H9 (cell line): ENCODE data around the gene KCNMA1. TPM values are rescaled to one million over a fixed set of nuclear protein-coding genes. Genes with fewer than 3 reads are reported as not detected.

Experiments used
- DNase-seq: peaks from one replicate; pipeline ENCODE4 v3.0.0-alpha.2; 2017
- H2AFZ ChIP-seq: one replicate; pipeline ENCODE4 v1.6.1; 2013; ENCODE audit warnings: mild to moderate bottlenecking, low read length, control low read depth, moderate library complexity
- H2AK5ac ChIP-seq: 2 replicates; pipeline ENCODE4 v1.6.1; 2013; ENCODE audit warnings: low read length, control low read depth, mixed read lengths; ENCODE audit not compliant: insufficient read length
- H2BK120ac ChIP-seq: one replicate; pipeline ENCODE4 v1.6.1; 2013; ENCODE audit warnings: low read depth, mild to moderate bottlenecking, low read length, control low read depth, inconsistent platforms; ENCODE audit not compliant: poor library complexity, severe bottlenecking
- H2BK12ac ChIP-seq: 2 replicates; pipeline ENCODE4 v1.6.1; 2013; ENCODE audit warnings: low read length, control low read depth, mixed read lengths, low read depth; ENCODE audit not compliant: insufficient read length
- H2BK15ac ChIP-seq: 2 replicates; pipeline ENCODE4 v1.6.1; 2013; ENCODE audit warnings: low read depth, low read length, control low read depth
- H2BK20ac ChIP-seq: one replicate; pipeline ENCODE4 v1.6.1; 2013; ENCODE audit warnings: low read depth, mild to moderate bottlenecking, low read length, control low read depth, inconsistent platforms; ENCODE audit not compliant: poor library complexity, severe bottlenecking
- H2BK5ac ChIP-seq: 2 replicates; pipeline ENCODE4 v1.6.1; 2013; ENCODE audit warnings: low read length, control low read depth, mixed read lengths; ENCODE audit not compliant: insufficient read length
- H3K14ac ChIP-seq: 2 replicates; pipeline ENCODE4 v1.6.1; 2013; ENCODE audit warnings: low read length, control low read depth; ENCODE audit not compliant: insufficient read depth
- H3K18ac ChIP-seq: 2 replicates; pipeline ENCODE4 v1.6.1; 2013; ENCODE audit warnings: low read depth, mild to moderate bottlenecking, mixed read lengths, low read length, control low read depth; ENCODE audit not compliant: insufficient read length
- H3K23ac ChIP-seq: 2 replicates; pipeline ENCODE4 v1.6.1; 2013; ENCODE audit warnings: low read length, control low read depth, mixed read lengths, low read depth; ENCODE audit not compliant: insufficient read length
- H3K23me2 ChIP-seq: 2 replicates; pipeline ENCODE4 v1.6.1; 2013; ENCODE audit warnings: low read depth, mild to moderate bottlenecking, mixed read lengths, low read length, control low read depth; ENCODE audit not compliant: insufficient read length, poor library complexity, severe bottlenecking
- H3K27ac ChIP-seq: 2 replicates; pipeline ENCODE4 v1.5.1; 2013; ENCODE audit warnings: low read length, control low read depth, mixed read lengths, low read depth; ENCODE audit not compliant: insufficient read length
- H3K27me3 ChIP-seq: 2 replicates; pipeline ENCODE4 v1.6.1; 2013; ENCODE audit warnings: low read length, control low read depth, inconsistent platforms; ENCODE audit not compliant: insufficient read depth
- H3K4ac ChIP-seq: 2 replicates; pipeline ENCODE4 v1.6.1; 2013; ENCODE audit warnings: low read depth, mild to moderate bottlenecking, control low read depth, inconsistent platforms, low read length, moderate library complexity
- H3K4me1 ChIP-seq: 2 replicates; pipeline ENCODE4 v1.6.1; 2013; ENCODE audit warnings: low read length, control low read depth, inconsistent platforms; ENCODE audit not compliant: insufficient read depth
- H3K4me2 ChIP-seq: 2 replicates; pipeline ENCODE4 v1.6.1; 2013; ENCODE audit warnings: low read length, control low read depth, mixed read lengths; ENCODE audit not compliant: insufficient read length, insufficient read depth
- H3K56ac ChIP-seq: 2 replicates; pipeline ENCODE4 v1.6.1; 2013; ENCODE audit warnings: low read depth, mild to moderate bottlenecking, mixed read lengths, low read length, control low read depth; ENCODE audit not compliant: insufficient read length
- H3K79me1 ChIP-seq: 2 replicates; pipeline ENCODE4 v1.6.1; 2013; ENCODE audit warnings: low read depth, mild to moderate bottlenecking, moderate library complexity, low read length, control low read depth, inconsistent platforms; ENCODE audit not compliant: insufficient read depth, poor library complexity, severe bottlenecking
- H3K79me2 ChIP-seq: 2 replicates; pipeline ENCODE4 v1.6.1; 2013; ENCODE audit warnings: low read length, control low read depth, inconsistent platforms; ENCODE audit not compliant: insufficient read depth
- H3K9ac ChIP-seq: 2 replicates; pipeline ENCODE4 v1.6.1; 2013; ENCODE audit warnings: low read length, control low read depth, mixed read lengths; ENCODE audit not compliant: insufficient read length; ENCODE audit errors: extremely low read depth
- H3K9me3 ChIP-seq: one replicate; pipeline ENCODE4 v1.6.1; 2013; ENCODE audit warnings: low read depth, low read length, inconsistent platforms; ENCODE audit not compliant: control insufficient read depth
- H3T11ph ChIP-seq: one replicate; pipeline ENCODE4 v1.6.1; 2013; ENCODE audit warnings: mild to moderate bottlenecking, low read length, control low read depth, inconsistent platforms
- H4K20me1 ChIP-seq: one replicate; pipeline ENCODE4 v1.6.1; 2013; ENCODE audit not compliant: control insufficient read depth, insufficient read length, insufficient read depth
- H4K5ac ChIP-seq: 2 replicates; pipeline ENCODE4 v1.6.1; 2013; ENCODE audit warnings: low read depth, mild to moderate bottlenecking, mixed read lengths, low read length, control low read depth; ENCODE audit not compliant: insufficient read length
- H4K8ac ChIP-seq: replicated peaks from 2 replicates; pipeline ENCODE4 v1.6.1; 2013; ENCODE audit warnings: low read length, control low read depth, mixed read lengths, low read depth; ENCODE audit not compliant: insufficient read length
- H4K91ac ChIP-seq: 2 replicates; pipeline ENCODE4 v1.6.1; 2013; ENCODE audit warnings: low read depth, mild to moderate bottlenecking, moderate library complexity, mixed read lengths, low read length, control low read depth; ENCODE audit not compliant: insufficient read length
- H3K27ac Mint-ChIP-seq, 3 experiments: 2 replicates in 2 of 3; 3 replicates in 1 of 3; pipeline ENCODE4 v1.8.0; 2020 to 2021; ENCODE audit warnings: mixed read lengths in 3 of 3, mild to moderate bottlenecking in 1 of 3, moderate library complexity in 1 of 3
- H3K27me3 Mint-ChIP-seq: 2 replicates; pipeline ENCODE4 v1.8.0; 2021; ENCODE audit warnings: low read depth, mild to moderate bottlenecking, moderate library complexity, mixed read lengths
- H3K36me3 Mint-ChIP-seq, 3 experiments: 2 replicates in 2 of 3; 3 replicates in 1 of 3; pipeline ENCODE4 v1.8.0; 2020 to 2021; ENCODE audit warnings: low read depth in 3 of 3, mixed read lengths in 3 of 3; ENCODE audit not compliant: insufficient read depth in 1 of 3
- H3K4me1 Mint-ChIP-seq, 2 experiments: 2 replicates each; pipeline ENCODE4 v1.8.0; 2020; ENCODE audit warnings: mixed read lengths in 2 of 2
- H3K4me3 Mint-ChIP-seq, 2 experiments: 2 replicates in 1 of 2; 3 replicates in 1 of 2; pipeline ENCODE4 v1.8.0; 2020 to 2021; ENCODE audit warnings: mild to moderate bottlenecking in 2 of 2, mixed read lengths in 2 of 2, moderate library complexity in 1 of 2
- H3K9me3 Mint-ChIP-seq, 2 experiments: 2 replicates in 1 of 2; 3 replicates in 1 of 2; pipeline ENCODE4 v1.8.0; 2020; ENCODE audit warnings: mild to moderate bottlenecking in 2 of 2, mixed read lengths in 2 of 2, moderate library complexity in 1 of 2
- WGBS: extraction: QIAGEN DNeasy Blood & Tissue Kit; methylation state at CpG from one replicate; pipeline ENCODE4 v1.1.7; 2013; ENCODE audit warnings: missing lambda C conversion rate, low lambda C conversion rate, mixed read lengths; ENCODE audit not compliant: insufficient read length; ENCODE audit errors: extremely low coverage; 5-methylcytosine and 5-hydroxymethylcytosine counted together
- total RNA-seq: library from RNA; stranded (reverse); gene quantifications from 2 replicates; pipeline ENCODE4 v1.2.1, GENCODE V29; 2021
- TF ChIP-seq, protein P1 (sequence below): fragments of 200-600 bp; sonication (generic); conservative IDR thresholded peaks from 3 replicates; pipeline ENCODE4 v1.8.0; 2021; ENCODE audit warnings: antibody characterized with exemption, mild to moderate bottlenecking

KCNMA1 gene
- total RNA-seq, 1 experiment from 2014 or later = 2.0 TPM

DNA sequence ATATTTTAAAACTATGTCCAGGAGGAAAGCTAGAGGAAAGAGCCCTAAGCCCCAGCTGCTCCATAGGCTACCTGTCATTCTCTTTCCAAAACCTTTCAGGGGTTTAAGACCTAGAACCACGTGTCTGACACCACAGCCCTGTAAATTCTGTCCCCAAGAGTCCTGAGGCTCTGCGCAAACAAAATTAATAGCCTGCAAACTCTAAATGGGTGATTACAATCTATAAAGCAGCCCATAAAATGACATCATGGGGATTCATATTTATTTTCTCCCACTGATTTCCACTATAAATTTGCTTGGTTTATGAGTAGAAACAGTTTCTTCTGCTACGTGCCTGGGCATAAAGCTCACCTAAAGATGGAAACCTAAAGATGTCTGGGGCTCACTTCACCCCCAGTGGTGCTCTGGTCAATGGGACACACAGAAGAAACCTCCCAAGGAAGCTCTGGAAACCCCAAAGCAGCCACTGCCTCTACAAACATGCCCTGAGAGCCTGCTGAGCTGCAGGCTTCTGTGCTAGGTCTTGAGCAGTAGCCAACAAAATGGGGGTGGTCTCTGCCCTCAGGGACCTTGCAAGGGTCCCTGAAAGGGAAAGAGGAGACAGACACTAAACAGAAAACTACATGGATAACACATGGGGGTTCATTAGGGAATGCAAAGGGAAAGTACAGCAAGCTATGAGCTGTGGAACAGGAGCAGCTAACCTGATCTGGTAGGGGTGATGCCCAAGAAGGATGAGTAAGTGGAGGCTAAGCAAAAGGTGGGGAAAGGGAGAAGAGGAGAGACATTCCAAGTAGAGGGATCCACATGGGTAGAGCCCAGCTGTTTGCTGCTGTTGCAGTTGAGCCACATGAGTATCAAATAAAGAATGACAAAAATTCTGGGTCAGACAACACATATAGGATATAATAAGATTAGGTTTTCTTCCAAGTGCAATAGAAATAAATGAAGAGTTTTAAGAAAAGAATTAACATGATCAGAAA is 331.7 kb downstream of the KCNMA1 start:
- no peaks in the 10 kb centered on the region for H3K79me1 ChIP-seq
- no peaks in the 10 kb centered on the region for H3K36me3 Mint-ChIP-seq
- no peak overlapping the region for H3K56ac ChIP-seq
- H4K91ac ChIP-seq = no peak overlapping the region
- H3K23me2 ChIP-seq = no peaks in the 10 kb centered on the region
- TF ChIP-seq, protein P1, sequence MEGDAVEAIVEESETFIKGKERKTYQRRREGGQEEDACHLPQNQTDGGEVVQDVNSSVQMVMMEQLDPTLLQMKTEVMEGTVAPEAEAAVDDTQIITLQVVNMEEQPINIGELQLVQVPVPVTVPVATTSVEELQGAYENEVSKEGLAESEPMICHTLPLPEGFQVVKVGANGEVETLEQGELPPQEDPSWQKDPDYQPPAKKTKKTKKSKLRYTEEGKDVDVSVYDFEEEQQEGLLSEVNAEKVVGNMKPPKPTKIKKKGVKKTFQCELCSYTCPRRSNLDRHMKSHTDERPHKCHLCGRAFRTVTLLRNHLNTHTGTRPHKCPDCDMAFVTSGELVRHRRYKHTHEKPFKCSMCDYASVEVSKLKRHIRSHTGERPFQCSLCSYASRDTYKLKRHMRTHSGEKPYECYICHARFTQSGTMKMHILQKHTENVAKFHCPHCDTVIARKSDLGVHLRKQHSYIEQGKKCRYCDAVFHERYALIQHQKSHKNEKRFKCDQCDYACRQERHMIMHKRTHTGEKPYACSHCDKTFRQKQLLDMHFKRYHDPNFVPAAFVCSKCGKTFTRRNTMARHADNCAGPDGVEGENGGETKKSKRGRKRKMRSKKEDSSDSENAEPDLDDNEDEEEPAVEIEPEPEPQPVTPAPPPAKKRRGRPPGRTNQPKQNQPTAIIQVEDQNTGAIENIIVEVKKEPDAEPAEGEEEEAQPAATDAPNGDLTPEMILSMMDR = no peak
- H2BK15ac ChIP-seq = no peak overlapping the region
- no peaks in the 10 kb centered on the region for H3K9me3 Mint-ChIP-seq
- no peak overlapping the region for H3K14ac ChIP-seq
- no peak overlapping the region for H3K4me2 ChIP-seq
- H2BK12ac ChIP-seq = no peak overlapping the region
- no peak overlapping the region for H3K4ac ChIP-seq
- no peak overlapping the region for H3K9ac ChIP-seq
- no peak overlapping the region for H2BK120ac ChIP-seq
- no peak overlapping the region for H3K18ac ChIP-seq
- H3K23ac ChIP-seq = no peak overlapping the region
- no peaks in the 10 kb centered on the region for H3K4me1 ChIP-seq
- no peak overlapping the region for H2BK5ac ChIP-seq
- WGBS = no CpG with 5 or more reads among the region's 3 CpGs
- no peaks in the 10 kb centered on the region; the same call in 1 of the 2 replicates for H3K79me2 ChIP-seq
- no peak overlapping the region for H3K4me3 Mint-ChIP-seq
- H2AK5ac ChIP-seq = no peak overlapping the region
- H3K9me3 ChIP-seq = no peaks in the 10 kb centered on the region
- H3K27me3 Mint-ChIP-seq = peaks cover 2% of the 10 kb centered on the region
- H2AFZ ChIP-seq = no peak overlapping the region
- no peaks in the 10 kb centered on the region for H4K20me1 ChIP-seq
- no peaks in the 10 kb centered on the region for H3K27me3 ChIP-seq
- H4K8ac ChIP-seq = no peak overlapping the region
- 0 out of 4 replicates have a peak, but pooled peaks cover 0 to 3% of the 10 kb centered on the region in 2 experiments for H3K4me1 Mint-ChIP-seq
- no peak overlapping the region for H4K5ac ChIP-seq
- no peak overlapping the region for H3K27ac Mint-ChIP-seq
- DNase-seq = no peak
- no peak overlapping the region for H2BK20ac ChIP-seq
- no peak overlapping the region for H3K27ac ChIP-seq
- no peak overlapping the region for H3T11ph ChIP-seq
